K562 (cell line): Measurements from ENCODE around the gene RBM34. TPM values are rescaled to one million over a fixed set of nuclear protein-coding genes. Genes with fewer than 3 reads are reported as not detected.

Experiments
- ARID3A ChIP-seq: IDR thresholded peaks from 2 replicates; pipeline ENCODE4 v1.6.1; 2012; ENCODE audit warnings: low read depth, low read length, improper control_type of control experiment, borderline replicate concordance
- ATF7 ChIP-seq: fragments of 450-650 bp; IDR thresholded peaks from 2 replicates; pipeline ENCODE4 v1.7.1; 2014; ENCODE audit warnings: mild to moderate bottlenecking, moderate library complexity
- CHD2 ChIP-seq: IDR thresholded peaks from 2 replicates; pipeline ENCODE4 v1.6.1; 2011; ENCODE audit warnings: low read depth, low read length
- CTCF ChIP-seq, 3 experiments: IDR thresholded peaks in 2 of 3; conservative IDR thresholded peaks in 1 of 3; 2 replicates each; pipeline ENCODE4 v1.5.1; 2011 to 2012; ENCODE audit warnings: low read length in 3 of 3, mild to moderate bottlenecking in 3 of 3, control low read depth in 2 of 3, improper control_type of control experiment in 1 of 3, inconsistent platforms in 1 of 3, low read depth in 1 of 3, mixed read lengths in 1 of 3, moderate library complexity in 1 of 3; ENCODE audit not compliant: insufficient read depth in 2 of 3
- E2F6 ChIP-seq, 2 experiments: IDR thresholded peaks; 2 replicates each; pipeline ENCODE4 v1.6.1; 2011; ENCODE audit warnings: borderline replicate concordance in 1 of 2, control low read depth in 1 of 2, low read depth in 1 of 2, low read length in 1 of 2, mild to moderate bottlenecking in 1 of 2, mixed read lengths in 1 of 2, moderate library complexity in 1 of 2; ENCODE audit not compliant: insufficient read depth in 1 of 2, insufficient read length in 1 of 2, poor library complexity in 1 of 2, severe bottlenecking in 1 of 2; ENCODE audit errors: extremely low read depth in 1 of 2
- ESRRA ChIP-seq: fragments of 450-650 bp; IDR thresholded peaks from 2 replicates; pipeline ENCODE4 v1.6.1; 2014; ENCODE audit warnings: low read depth, mild to moderate bottlenecking, moderate library complexity, borderline replicate concordance
- JUND ChIP-seq, 2 experiments: IDR thresholded peaks; 2 replicates in 1 of 2; 3 replicates in 1 of 2; pipeline ENCODE4 v1.6.1; 2011; ENCODE audit warnings: borderline replicate concordance in 2 of 2, low read depth in 2 of 2, low read length in 2 of 2, improper control_type of control experiment in 1 of 2, missing biosample characterization in 1 of 2, missing genetic modification characterization in 1 of 2, missing genetic modification reagents in 1 of 2
- polyA plus RNA-seq, 8 experiments: library from polyadenylated mRNA; depleted of rRNA in 4 of 8; stranded (reverse) in 5 of 8; unstranded in 3 of 8; fragments of >200 nt; fragmentation: Nextera tagmentation in 2 of 8; fragmentation: Illumina TruSeq in 1 of 8; extraction: Ambion mirVana in 2 of 8; extraction: Trizol in 1 of 8; gene quantifications; 2 replicates each; pipeline versions ENCODE4 v1.2.1 to v1.2.3, GENCODE V29; 2011 to 2014; ENCODE audit warnings: inconsistent platforms in 1 of 8, missing spikeins in 1 of 8
- total RNA-seq, 7 experiments: library from RNA; depleted of rRNA in 6 of 7; stranded (reverse); fragments of >200 nt in 6 of 7; fragmentation: Illumina TruSeq in 2 of 7; extraction: Trizol in 2 of 7; gene quantifications; 2 replicates each; pipeline versions ENCODE4 v1.2.1 to v1.2.3, GENCODE V29; 2011 to 2021; ENCODE audit warnings: low replicate concordance in 1 of 7
- TF ChIP-seq, protein P1 (sequence below), 2 experiments: fragments of 450-650 bp; IDR thresholded peaks; 2 replicates each; pipeline ENCODE4 v1.6.1; 2016; ENCODE audit warnings: mild to moderate bottlenecking in 2 of 2, borderline replicate concordance in 1 of 2, low read depth in 1 of 2, moderate library complexity in 1 of 2

The RBM34 gene
- total and polyA plus RNA-seq, 9 of the 15 experiments (the other 6 are each of a cell fraction or from before 2014, with no cell fraction given) = 64.0 to 178 (median 124) TPM

DNA sequence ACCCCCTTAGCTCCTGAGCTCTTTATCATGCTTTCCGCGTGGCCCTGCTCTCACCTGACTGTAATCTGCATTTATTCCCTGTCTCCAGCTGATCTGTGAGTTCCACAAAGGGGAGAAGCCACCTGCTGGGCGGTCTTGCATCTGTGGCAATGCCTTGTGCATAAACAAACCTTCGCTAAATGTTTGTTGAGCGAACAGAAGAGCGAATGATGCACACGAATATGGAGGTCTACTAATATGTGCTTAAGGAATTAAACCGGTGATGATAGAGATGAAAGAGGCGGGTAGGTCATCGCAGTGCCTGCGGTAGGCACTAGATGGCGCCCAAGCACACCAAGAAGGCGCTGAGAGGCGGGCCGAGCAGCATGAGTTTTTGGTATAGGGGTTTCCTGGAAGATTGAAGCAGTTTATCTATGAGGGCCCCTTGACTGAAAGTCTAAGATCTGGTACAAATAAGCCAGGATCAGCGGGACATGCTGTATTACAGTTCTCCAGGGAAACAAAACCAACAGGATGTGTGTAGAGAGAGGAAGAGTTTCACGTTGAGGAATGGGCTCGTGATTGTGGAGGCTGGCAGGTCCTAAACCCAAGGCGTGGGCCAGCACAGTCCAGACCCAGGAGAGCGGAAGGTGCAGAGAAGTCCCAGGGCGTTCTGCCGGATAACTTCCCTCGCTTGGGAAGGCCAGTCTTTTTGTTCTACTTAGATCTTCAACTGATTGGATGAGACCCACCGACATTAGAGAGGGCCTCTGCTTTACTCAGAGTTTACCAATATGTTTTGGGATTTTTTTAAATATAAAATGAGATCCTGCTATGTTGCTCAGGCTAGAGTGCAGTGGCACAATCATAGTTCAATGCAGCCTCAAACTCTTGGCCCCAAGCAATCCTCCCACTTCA lies 67.1 kb downstream of the RBM34 start (continued):
- TF ChIP-seq CTCF (IDR thresholded peaks at IDR 0.05 in 2 of 3, conservative IDR thresholded peaks at IDR 0.05 in 1 of 3; ENCODE audit: insufficient read depth in 2 of 3, low read depth in 1 of 3, low read length in 3 of 3) (peak; percentile 92 to 98 (median 96)), ATF7 (peak; percentile 52; the same call in 1 of the 2 replicates), E2F6 (IDR thresholded peaks at IDR 0.05; ENCODE audit: borderline replicate concordance in 1 of 2, extremely low read depth in 1 of 2, insufficient read depth in 1 of 2, insufficient read length in 1 of 2, low read depth in 1 of 2, low read length in 1 of 2, poor library complexity in 1 of 2, severe bottlenecking in 1 of 2) (peak in 1 of 2 experiments; percentile 41), ARID3A (peak; percentile 34; the same call in 1 of the 2 replicates), ESRRA (peak; percentile 45; the same call in 1 of the 2 replicates), JUND (IDR thresholded peaks at IDR 0.05; ENCODE audit: borderline replicate concordance, low read depth, low read length) (peak; percentile 68), JUND (tag; IDR thresholded peaks at IDR 0.05; ENCODE audit: borderline replicate concordance, low read depth, low read length) (no peak), CHD2 (no peak)
- TF ChIP-seq, protein P1, sequence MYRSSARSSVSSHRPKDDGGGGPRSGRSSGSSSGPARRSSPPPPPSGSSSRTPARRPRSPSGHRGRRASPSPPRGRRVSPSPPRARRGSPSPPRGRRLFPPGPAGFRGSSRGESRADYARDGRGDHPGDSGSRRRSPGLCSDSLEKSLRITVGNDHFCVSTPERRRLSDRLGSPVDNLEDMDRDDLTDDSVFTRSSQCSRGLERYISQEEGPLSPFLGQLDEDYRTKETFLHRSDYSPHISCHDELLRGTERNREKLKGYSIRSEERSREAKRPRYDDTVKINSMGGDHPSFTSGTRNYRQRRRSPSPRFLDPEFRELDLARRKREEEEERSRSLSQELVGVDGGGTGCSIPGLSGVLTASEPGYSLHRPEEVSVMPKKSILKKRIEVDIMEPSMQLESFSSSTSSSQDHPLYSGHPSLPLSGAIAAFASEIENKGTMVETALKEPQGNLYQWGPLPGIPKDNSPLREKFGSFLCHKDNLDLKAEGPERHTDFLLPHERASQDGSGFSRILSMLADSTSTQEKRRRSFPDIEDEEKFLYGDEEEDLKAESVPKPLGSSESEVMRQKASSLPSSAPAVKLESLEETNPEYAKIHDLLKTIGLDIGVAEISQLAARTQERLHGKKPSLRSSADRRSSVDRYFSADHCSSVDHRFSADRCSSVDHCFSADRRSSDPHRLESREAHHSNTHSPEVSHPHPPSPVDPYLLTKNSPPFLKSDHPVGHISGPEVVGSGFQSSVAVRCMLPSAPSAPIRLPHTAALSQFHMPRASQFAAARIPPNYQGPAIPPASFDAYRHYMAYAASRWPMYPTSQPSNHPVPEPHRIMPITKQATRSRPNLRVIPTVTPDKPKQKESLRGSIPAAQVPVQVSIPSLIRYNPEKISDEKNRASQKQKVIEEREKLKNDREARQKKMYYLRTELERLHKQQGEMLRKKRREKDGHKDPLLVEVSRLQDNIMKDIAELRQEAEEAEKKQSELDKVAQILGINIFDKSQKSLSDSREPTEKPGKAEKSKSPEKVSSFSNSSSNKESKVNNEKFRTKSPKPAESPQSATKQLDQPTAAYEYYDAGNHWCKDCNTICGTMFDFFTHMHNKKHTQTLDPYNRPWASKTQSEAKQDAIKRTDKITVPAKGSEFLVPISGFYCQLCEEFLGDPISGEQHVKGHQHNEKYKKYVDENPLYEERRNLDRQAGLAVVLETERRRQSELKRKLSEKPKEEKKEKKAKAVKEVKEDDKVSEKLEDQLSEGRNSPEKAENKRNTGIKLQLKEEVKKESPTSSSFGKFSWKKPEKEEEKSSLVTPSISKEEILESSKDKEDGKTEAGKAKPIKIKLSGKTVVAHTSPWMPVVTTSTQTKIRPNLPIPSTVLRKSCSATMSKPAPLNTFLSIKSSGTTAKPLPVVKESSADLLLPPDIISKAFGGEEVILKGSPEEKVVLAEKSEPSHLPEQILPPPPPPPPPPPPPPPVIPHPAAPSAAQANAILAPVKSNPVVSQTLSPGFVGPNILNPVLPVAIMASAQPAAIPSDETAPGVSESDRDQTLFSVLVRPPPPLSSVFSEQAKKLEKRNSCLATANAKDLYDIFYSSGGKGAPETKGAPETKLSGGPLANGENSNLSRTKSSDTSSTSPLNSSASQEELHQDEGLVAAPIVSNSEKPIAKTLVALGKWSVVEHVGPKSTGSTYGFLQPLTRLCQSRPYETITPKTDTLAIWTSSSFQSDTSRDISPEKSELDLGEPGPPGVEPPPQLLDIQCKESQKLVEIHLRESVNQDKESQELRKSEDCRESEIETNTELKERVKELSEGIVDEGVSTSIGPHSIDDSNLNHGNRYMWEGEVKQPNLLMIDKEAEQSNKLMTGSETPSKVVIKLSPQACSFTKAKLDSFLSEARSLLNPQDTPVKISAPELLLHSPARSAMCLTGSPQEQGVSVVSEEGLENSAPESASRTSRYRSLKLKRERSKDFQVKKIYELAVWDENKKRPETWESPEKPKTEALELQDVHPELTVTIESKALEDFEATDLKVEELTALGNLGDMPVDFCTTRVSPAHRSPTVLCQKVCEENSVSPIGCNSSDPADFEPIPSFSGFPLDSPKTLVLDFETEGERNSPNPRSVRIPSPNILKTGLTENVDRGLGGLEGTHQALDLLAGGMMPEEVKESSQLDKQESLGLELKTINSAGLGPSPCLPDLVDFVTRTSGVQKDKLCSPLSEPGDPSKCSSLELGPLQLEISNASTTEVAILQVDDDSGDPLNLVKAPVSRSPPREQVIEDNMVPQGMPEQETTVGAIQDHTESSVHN (IDR thresholded peaks at IDR 0.05; ENCODE audit: borderline replicate concordance in 1 of 2, low read depth in 1 of 2) = no peak
